GM12891 (cell line): ENCODE measurements around the gene RSPH6A.
A peak's percentile ranks its signal among the peaks of the same experiment; 100 is the strongest.

Experiments
- DNase-seq: peaks from one replicate; pipeline ENCODE4 v3.0.0; 2011; ENCODE audit warnings: low spot score; ENCODE audit not compliant: insufficient read length
- FAIRE-seq: peaks from 2 replicates; lab custom pipeline; 2011; peaks lifted over from hg19 to GRCh38; lab: Jason Lieb, UNC
- PAX5 ChIP-seq: IDR thresholded peaks from 2 replicates; pipeline ENCODE4 v1.6.1; 2011; ENCODE audit warnings: low read length, moderate library complexity, mild to moderate bottlenecking; ENCODE audit not compliant: insufficient read depth, severe bottlenecking
- POLR2A ChIP-seq: IDR thresholded peaks from 2 replicates; pipeline ENCODE4 v1.6.1; 2011; ENCODE audit warnings: low read depth, low read length, control low read depth
- POLR2AphosphoS5 ChIP-seq: IDR thresholded peaks from 2 replicates; pipeline ENCODE4 v1.6.1; 2011; ENCODE audit warnings: low read depth, low read length, control low read depth
- POU2F2 ChIP-seq: IDR thresholded peaks from 2 replicates; pipeline ENCODE4 v1.6.1; 2011; ENCODE audit warnings: low read depth, mild to moderate bottlenecking, control low read depth, low read length, moderate library complexity
- SPI1 ChIP-seq: IDR thresholded peaks from 2 replicates; pipeline ENCODE4 v1.6.1; 2011; ENCODE audit warnings: low read depth, low read length, control low read depth
- TAF1 ChIP-seq: IDR thresholded peaks from 2 replicates; pipeline ENCODE4 v1.6.1; 2011; ENCODE audit warnings: low read depth, low read length, control low read depth

The RSPH6A gene

DNA sequence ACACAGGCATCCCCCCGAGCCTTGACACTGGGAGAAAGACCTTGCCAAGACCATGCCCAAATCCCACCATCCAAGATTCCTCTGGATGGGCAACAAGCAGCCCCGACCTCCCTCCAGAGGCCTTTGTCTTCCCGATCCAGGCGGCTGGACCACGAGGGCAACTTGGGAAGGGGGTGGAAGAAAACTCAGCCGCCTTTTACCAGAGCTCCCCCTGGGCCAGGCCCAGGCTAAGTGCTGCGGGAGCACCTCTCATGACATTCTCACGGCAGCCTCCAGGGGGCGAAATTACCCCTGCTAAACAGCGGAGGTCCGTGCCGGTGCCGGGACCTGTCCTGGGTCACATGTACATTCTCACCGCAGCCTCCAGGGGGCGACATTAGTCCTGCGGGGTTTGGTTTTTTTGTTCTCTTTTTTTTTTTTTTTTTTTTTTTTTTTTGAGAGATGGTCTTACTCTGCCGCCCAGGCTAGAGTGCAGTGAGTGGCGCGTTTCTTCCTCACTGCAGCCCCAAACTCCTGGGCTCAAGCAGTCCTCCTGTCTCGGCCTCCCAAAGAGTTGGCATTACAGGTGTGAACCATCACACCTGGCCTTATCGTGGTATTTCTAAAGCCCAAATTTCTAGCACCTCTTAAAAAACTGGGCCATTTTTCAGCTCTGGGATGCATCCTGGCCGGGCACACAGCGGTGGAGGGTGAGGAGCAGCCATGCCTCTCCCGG lies 2.1 kb upstream of the RSPH6A start:
- FAIRE-seq (peak; percentile 97), DNase-seq (peak; percentile 99)
- TF ChIP-seq POLR2AphosphoS5 = no peak
- TF ChIP-seq POU2F2 = peak; percentile 51; the same call in 1 of the 2 replicates

DNA sequence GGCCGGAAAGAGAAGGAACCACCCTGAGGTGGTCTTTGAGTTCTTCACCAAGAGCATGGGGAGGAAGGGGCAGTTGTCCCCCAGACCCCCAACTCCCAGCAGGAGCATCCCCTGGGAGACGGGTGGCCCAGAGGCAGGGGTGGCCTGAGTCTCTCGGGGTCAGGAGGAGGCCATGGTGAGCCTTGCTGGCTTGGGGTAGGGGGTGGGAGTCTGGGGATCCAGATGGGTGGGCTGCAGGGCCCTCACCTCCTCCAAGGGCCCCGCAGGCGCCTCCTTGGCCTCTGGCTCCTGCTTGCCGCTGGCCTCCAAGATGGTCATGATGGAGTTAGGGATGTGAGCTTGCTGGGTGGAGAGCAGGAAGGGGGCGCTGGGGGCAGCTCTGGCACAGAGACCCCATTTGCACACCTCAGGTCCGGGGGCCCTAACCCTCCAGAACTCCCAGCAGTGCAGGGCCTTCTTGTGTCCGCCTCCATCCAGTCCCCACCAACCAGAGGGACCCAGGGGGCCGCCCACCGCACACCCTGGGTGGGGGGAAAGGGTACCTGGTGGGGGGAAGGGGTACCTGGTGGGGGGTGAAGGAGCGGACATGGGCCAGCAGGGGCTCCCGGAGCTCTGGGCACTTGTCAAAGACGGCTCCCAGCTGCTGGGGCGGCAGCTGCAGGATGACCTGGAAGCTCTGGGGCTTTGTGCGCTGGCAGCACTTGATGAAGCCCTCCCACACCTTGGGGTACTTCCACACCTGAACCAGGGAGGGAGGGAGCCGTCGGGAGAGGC lies 1.3 kb upstream of the RSPH6A start:
- FAIRE-seq = no peak
- DNase-seq = no peak
- TF ChIP-seq PAX5 = no peak
- no peak for TF ChIP-seq SPI1
- no peak for TF ChIP-seq POU2F2
- no peak for TF ChIP-seq POLR2AphosphoS5

DNA sequence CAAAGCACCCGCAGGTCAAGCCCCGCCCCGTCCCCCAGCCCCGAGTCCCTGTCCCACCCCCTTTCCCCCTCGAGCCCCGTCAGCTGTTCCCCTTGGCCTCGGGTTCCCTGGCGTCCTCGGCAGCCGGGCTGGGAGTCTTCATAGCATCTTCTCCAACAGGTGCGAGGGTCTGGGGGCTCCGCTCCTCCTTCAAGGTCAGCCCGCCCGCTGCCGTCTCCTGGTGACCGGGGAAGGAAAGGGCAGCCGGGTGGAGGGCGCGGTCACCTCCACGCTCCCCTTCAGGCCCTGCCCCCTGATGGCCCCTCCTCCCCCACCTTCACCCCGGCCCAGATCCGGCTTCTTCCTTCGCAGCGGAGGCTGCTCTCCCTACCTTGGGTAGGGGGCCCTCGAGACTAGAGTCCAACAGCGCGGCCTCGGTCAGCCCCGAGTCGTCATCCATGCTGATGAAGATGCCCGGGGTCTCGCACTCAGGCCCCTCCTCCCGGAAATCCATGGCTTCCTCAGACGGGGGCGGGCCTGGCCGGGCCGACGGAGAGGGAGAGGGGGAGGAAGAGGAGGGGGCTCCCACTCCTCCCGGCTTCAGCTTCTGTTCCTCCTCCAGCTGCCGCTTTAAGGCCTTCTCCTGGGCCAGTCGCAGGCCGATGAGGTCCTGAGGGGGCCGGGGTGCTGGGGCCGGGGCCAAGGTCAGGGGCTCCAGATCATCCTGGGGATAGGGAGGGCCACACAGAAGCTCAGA lies 541 bp upstream of the RSPH6A start:
- FAIRE-seq = no peak
- no peak for DNase-seq

DNA sequence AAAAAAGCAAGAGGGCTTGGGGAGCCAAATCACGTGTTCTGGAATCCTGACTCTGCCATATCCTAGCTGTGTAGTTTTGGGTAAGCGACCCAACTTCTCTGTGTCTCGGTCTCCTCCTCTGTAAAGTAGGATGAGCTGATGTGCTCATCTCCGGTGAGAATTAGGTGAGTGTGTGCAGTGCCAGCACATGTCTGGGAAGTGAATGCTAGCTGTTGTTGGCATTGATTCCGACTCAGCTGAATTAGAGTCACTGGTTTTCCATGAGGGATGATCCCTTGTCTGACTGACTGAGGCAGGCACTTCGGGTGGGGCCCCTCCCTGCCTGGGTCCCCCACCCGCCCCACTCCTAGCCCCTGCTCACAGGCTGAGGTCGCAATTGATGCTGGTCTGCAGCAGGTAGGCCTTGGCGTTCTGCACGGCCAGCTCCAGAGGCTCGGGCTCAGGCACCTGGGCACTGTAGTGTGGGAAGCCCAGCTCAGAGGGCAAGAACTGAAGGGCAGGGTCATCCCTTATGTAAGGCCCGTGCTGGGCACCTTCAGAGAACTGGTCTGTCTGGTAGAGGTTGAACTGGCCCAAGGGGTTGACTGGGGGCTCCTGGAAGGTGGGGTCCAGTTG lies 835 bp downstream of the RSPH6A start:
- FAIRE-seq = no peak
- TF ChIP-seq POU2F2 (no peak), PAX5 (no peak), TAF1 (no peak), SPI1 (no peak), POLR2AphosphoS5 (no peak), POLR2A (no peak)

More for the DNA sequence above, 541 bp upstream of the RSPH6A start:
- TF ChIP-seq POLR2AphosphoS5 (no peak), SPI1 (no peak), POU2F2 (no peak), TAF1 (no peak)

DNA sequence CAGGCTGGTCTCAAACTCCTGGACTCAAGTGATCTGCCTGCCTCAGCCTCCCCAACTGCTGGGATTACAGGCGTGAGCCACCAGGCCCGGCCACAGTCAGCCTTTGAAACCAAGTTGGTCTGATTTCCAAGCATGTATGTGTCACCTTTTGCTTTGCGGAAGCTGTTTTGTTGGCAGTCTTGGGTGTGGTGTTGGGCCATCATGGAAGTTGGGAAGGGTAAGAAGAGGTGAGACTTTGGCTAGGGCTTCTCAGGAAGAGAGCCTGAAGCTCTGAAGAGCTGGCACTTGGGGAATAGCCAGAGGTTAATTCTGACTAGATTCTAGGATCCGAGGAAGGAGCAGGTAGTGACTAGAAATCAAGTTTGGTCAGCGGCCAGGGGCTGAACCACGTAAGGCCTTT lies 2.8 kb downstream of the RSPH6A start:
- TF ChIP-seq POLR2AphosphoS5 = no peak
- no peak for TF ChIP-seq SPI1
- no peak for TF ChIP-seq PAX5
- no peak for TF ChIP-seq POLR2A
- TF ChIP-seq POU2F2 = no peak
- no peak for TF ChIP-seq TAF1
- FAIRE-seq (no peak), DNase-seq (no peak)

More for the DNA sequence above, 835 bp downstream of the RSPH6A start:
- DNase-seq = no peak

GRCh38 chr19:45809643-45810159 lies 5.4 kb downstream of the RSPH6A start:
- FAIRE-seq = peak; percentile 45
- no peak for DNase-seq
- TF ChIP-seq TAF1 (no peak), POU2F2 (no peak), POLR2A (no peak), PAX5 (no peak), POLR2AphosphoS5 (no peak), SPI1 (no peak)

DNA sequence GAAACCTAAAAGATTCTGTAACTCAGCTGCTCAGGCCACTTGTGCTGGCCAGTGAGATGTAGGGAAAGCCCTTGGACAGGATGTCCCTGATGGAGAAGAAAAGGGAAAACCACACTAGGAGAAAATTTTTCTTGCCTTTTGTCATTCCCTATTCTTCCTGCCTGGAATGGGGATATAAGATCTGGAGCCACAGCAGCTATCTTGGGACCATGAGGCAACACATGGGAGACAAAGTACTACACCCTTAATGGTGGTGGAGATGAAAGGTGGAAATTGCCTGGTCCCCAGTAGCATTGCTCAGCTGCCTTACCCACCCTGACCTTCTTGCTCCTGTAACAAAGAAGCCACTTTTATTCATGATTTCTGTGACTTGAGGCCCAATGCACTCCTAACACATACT lies 9.4 kb downstream of the RSPH6A start:
- FAIRE-seq (no peak), DNase-seq (no peak)
- TF ChIP-seq POLR2A = no peak
- no peak for TF ChIP-seq POU2F2
- no peak for TF ChIP-seq PAX5
- no peak for TF ChIP-seq TAF1
- no peak for TF ChIP-seq POLR2AphosphoS5
- no peak for TF ChIP-seq SPI1

GRCh38 chr19:45804959-45805230 lies 10.2 kb downstream of the RSPH6A start:
- FAIRE-seq (no peak), DNase-seq (no peak)
- TF ChIP-seq PAX5 (no peak), POLR2A (no peak), TAF1 (no peak), SPI1 (no peak), POLR2AphosphoS5 (no peak), POU2F2 (no peak)
